WERI-Rb-1 (cell line): ENCODE results near the gene HMCN1.

Source experiments
- DNase-seq: peaks from one replicate; pipeline ENCODE4 v3.0.0-alpha.2; 2020
- H3K27ac ChIP-seq: fragments of 250-450 bp; sonication (Bioruptor Pico); 2 replicates; pipeline ENCODE4 v1.5.1; 2020; ENCODE audit warnings: mild to moderate bottlenecking, moderate library complexity
- H3K27me3 ChIP-seq: fragments of 250-450 bp; sonication (Bioruptor Pico); 2 replicates; pipeline ENCODE4 v1.5.1; 2021; ENCODE audit warnings: mild to moderate bottlenecking, low read depth, moderate library complexity; ENCODE audit not compliant: insufficient read depth, severe bottlenecking
- H3K36me3 ChIP-seq: fragments of 250-450 bp; sonication (Bioruptor Pico); 2 replicates; pipeline ENCODE4 v1.5.1; 2020; ENCODE audit warnings: mild to moderate bottlenecking, moderate library complexity
- H3K4me3 ChIP-seq: 2 replicates; pipeline ENCODE4 v1.5.1; 2011; ENCODE audit warnings: low read depth, mild to moderate bottlenecking, control low read depth, low read length
- H3K9me3 ChIP-seq: fragments of 250-450 bp; sonication (Bioruptor Pico); 2 replicates; pipeline ENCODE4 v1.5.1; 2021; ENCODE audit warnings: mild to moderate bottlenecking, moderate library complexity; ENCODE audit not compliant: severe bottlenecking
- CTCF ChIP-seq: IDR thresholded peaks from 2 replicates; pipeline ENCODE4 v1.5.1; 2011; ENCODE audit warnings: low read depth, mild to moderate bottlenecking, control low read depth, inconsistent platforms, low read length

The HMCN1 gene

GRCh38 chr1:185716095-185716494, 18.1 kb upstream of the HMCN1 start:
- no peak for DNase-seq
- TF ChIP-seq CTCF: no peak
- H3K27ac ChIP-seq: no peak overlapping the region
- H3K27me3 ChIP-seq: no peaks in the 10 kb centered on the region
- H3K4me3 ChIP-seq: no peak overlapping the region
- no peaks in the 10 kb centered on the region for H3K36me3 ChIP-seq
- no peaks in the 10 kb centered on the region for H3K9me3 ChIP-seq

GRCh38 chr1:185719021-185719420, 15.2 kb upstream of the HMCN1 start:
- Histone ChIP-seq H3K4me3 (no peak overlapping the region), H3K27me3 (no peaks in the 10 kb centered on the region), H3K36me3 (no peaks in the 10 kb centered on the region), H3K27ac (no peak overlapping the region), H3K9me3 (no peaks in the 10 kb centered on the region)
- peak; percentile 12 for DNase-seq
- peak; percentile 43; the same call in 1 of the 2 replicates for TF ChIP-seq CTCF

GRCh38 chr1:185720633-185721272, 13.4 kb upstream of the HMCN1 start:
- no peak for DNase-seq
- H3K27ac ChIP-seq: no peak overlapping the region
- 0 out of 2 replicates have a peak, but pooled peaks have one; percentile 7 for TF ChIP-seq CTCF

GRCh38 chr1:185721553-185721952, 12.6 kb upstream of the HMCN1 start:
- Histone ChIP-seq H3K4me3 (no peak overlapping the region), H3K27ac (no peak overlapping the region), H3K36me3 (no peaks in the 10 kb centered on the region), H3K9me3 (no peaks in the 10 kb centered on the region), H3K27me3 (no peaks in the 10 kb centered on the region)
- no peak for TF ChIP-seq CTCF
- DNase-seq: no peak

More at GRCh38 chr1:185720633-185721272, 13.4 kb upstream of the HMCN1 start:
- no peaks in the 10 kb centered on the region for H3K36me3 ChIP-seq
- no peak overlapping the region for H3K4me3 ChIP-seq
- no peaks in the 10 kb centered on the region for H3K9me3 ChIP-seq
- no peaks in the 10 kb centered on the region for H3K27me3 ChIP-seq

GRCh38 chr1:185722098-185722497, 12.1 kb upstream of the HMCN1 start:
- Histone ChIP-seq H3K27me3 (no peaks in the 10 kb centered on the region), H3K36me3 (no peaks in the 10 kb centered on the region), H3K9me3 (no peaks in the 10 kb centered on the region), H3K27ac (no peak overlapping the region), H3K4me3 (no peak overlapping the region)
- no peak for TF ChIP-seq CTCF
- DNase-seq: no peak

GRCh38 chr1:185727726-185728125, 6.5 kb upstream of the HMCN1 start:
- Histone ChIP-seq H3K36me3 (no peaks in the 10 kb centered on the region), H3K4me3 (no peak overlapping the region), H3K27ac (no peak overlapping the region), H3K9me3 (no peaks in the 10 kb centered on the region), H3K27me3 (peaks cover 5% of the 10 kb centered on the region)
- DNase-seq: no peak
- no peak for TF ChIP-seq CTCF
